NCI-H1092 treated with DMSO at 0.1 percent for 48 hours (cell line): ENCODE results near the gene TEX36.
"Not testable (repeated sequence)": the region's sequence is repeated elsewhere in the genome, so short reads cannot be mapped to it uniquely, and the experiment has no call there.

ENCODE experiments used
- DNase-seq: peaks from one replicate; lab custom pipeline; 2025; lab: John Stamatoyannopoulos, UW

Gene TEX36, protein sequence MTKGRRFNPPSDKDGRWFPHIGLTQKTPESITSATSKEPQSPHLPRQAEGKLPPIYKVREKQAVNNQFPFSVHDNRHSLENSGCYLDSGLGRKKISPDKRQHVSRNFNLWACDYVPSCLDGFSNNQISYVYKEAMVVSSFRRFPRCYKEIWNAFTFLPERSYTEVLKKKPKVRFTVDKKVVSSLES

DNA sequence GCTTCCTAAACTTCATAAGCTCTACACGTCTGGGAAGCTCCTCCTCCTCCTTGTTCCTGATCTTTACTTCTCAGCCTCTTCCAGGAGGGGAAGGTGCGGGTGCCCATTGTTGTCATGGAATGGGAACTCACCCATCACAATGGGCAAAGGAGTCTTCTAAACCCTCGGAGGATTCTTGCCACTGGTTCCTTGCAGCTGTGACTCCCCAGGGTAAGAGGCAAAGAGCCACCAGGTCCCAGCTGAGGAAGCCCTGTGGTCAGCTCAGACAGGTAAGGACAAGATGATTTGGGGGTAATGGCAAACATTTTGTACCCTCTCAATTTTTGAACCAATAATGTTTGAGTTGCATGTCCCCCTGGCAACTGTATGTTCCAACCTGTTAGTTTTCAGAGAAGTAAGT lies at the start of gene TEX36:
TEX36 (minus strand) TSS at position 101 of the 400 bp plus-strand sequence. CDS start 174 bp downstream, outside the sequence.
- DNase-seq = no peak

DNA sequence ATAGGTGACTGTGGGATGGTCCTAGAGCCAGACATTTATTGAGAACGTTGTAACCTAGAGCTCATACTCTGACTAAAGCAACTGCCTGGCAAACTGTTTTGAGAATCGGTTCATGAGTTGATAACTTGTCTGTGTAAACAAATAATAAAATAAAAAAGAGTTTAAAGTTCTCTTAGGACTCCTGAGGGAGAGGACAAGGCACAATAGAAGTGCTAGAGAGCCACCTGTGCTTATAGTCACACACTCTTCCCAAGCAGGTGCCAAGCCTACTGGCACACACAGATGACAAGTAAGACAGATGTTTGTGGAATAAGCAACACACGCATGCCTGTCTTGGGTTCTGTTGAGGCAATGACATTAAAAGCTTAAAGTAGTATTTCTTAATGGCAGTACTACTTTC lies 44.5 kb upstream of the TEX36 start:
- no peak for DNase-seq

DNA sequence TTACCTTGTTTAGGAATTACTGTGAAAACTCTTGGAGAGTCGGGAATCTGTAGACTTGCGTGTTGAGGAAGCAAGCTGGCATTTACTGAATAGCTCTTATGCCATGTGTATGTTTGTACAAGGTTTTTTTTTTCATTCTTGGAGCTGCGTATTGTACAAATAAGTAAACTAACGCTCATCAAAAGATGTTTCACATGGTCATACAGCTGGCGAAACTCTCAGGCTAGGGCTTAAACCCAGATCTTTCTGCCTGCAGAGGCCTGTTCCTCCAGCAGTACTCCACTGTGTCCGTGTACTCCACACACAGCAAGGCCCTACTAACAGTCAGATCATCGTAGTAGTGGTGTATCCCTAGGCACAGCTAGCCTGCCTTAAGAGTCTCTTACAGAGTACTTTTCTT lies 44.0 kb upstream of the TEX36 start:
- no peak for DNase-seq

DNA sequence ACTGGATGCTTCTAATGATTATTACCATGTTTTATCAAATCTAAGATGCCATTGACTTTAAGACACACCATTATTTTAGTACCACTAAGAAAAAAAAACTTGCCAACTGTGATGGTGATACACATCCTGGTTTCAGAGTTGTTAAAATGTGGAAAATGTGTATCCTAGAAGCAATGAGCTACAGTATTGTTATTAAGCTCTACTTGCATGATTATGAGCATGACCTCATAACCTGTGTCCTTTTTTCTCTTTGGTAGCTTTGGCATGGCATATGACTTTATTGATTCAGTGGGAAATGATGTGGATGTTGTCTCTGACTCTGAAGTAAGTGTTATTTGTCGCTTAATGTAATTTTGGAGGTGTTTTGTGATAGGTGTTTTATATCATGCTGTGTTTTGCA lies 39.8 kb upstream of the TEX36 start:
- DNase-seq = no peak

DNA sequence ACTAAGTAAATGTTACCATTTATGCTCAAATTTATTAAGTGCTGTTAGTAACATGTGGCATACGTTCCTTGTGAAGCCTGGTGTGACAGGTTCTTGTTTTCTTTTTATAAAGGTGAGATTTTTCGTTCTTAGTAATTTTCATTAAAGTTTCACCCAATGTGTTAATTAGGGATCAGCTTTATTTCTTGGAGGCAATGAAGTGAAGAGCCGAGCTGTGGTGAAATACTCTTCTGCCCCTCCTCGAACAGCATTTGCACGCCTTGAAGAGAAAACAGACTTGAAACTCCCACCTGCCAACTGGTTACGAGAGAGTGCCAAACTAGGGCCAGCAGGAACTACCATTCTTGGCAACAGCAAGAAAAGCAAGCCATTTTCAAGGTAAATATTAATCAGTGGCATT lies 38.1 kb upstream of the TEX36 start:
- DNase-seq = no peak

DNA sequence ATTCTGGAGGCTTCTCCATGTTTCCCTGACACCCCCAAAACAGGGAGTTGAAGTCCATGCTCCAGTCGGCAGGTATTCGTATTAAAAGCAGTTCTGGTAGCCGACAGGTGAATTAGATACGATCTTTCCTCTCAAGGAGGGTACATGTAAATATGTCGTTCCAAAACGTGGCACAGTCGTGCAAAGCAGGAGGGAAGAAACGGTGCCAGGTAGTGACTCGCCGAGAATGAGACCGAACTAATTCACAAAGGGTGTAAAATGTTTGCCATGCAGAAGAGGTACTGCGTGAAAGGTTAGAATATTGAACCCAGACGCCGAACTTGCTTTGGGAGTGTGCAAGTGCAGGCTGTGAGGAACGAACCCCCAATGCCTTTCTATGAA lies 37.0 kb upstream of the TEX36 start:
- DNase-seq = peak; percentile 20

DNA sequence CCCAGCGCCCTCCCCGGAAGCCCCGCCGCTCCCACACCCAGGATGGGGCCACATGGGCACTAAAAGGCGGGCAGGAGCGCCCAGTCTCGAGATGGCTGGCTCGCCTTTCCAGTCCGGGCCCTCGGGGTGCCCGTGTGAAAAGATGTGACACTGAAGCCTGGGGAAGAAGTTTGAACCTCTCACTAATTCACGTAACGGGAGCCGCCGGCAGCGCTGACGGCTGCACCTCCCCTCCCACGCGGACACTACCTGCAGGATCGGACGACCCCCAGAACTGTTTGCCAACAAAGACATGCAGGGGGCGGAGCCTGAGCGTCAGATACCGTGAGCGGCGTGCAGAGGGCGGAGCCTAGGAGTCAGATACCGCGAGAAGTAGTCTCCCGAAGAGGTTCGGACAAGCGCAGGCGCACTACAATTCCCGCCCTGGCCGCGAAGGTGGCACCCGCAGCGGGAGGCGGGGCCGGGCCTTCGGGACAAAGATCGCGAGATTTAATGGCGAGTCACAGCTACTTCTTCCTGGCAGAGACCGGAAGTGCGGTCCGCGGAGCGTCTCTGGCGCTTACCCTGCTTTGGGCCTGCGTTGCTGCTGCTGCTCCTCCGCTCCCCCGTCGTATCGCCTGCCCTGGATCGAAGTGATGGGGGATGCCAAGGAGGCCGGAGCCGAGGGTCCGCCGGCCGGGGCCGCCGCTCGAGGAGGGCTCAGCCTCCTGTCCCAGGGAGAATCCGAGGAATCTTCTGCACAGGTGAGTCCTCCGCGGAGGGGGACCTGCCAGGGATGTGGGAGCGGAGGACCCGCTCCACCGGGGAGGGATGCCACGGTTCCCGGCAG lies 36.4 kb upstream of the TEX36 start, which contains the start of gene EDRF1:
EDRF1 (plus strand) TSS at position 537 of the 829 bp plus-strand sequence; CDS start at position 636, 99 bp downstream.
- DNase-seq = peak; percentile 97

DNA sequence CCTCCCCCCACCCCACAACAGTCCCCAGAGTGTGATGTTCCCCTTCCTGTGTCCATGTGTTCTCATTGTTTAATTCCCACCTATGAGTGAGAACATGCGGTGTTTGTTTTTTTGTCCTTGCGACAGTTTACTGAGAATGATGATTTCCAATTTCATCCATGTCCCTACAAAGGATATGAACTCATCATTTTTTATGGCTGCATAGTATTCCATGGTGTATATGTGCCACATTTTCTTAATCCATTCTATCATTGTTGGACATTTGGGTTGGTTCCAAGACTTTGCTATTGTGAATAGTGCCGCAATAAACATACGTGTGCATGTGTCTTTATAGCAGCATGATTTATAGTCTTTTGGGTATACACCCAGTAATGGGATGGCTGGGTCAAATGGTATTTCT lies 31.8 kb upstream of the TEX36 start:
- not testable (repeated sequence) for DNase-seq

DNA sequence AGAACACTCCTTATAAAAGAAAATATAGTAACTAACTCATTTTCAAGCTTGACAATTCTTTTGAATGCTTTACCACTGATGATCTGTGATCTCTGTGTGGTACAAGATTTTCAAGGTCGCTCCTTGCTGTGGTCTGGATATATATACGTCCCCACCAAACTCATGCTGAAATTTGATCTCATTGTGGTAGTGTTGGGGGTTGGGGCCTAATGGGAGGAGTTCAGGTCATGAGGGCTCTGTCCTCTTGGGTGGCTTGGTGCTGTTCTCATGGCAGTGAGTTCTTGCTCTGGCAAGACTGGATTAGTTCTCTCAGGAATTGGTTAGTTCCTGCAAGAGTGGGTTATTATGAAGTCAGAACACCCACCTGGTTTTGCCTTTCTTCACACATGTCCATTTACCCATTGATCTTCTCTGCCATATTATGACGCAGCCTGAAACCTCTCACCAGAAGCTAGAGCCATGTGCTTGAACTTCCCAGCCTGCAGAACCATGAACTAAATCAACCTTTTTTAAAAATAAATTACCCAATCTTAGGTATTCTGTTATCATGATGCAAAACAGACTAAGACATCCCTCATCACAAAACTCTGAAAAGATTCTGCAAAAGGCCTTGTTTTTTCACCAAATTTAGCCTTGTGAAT lies 28.3 kb upstream of the TEX36 start:
- DNase-seq = no peak

DNA sequence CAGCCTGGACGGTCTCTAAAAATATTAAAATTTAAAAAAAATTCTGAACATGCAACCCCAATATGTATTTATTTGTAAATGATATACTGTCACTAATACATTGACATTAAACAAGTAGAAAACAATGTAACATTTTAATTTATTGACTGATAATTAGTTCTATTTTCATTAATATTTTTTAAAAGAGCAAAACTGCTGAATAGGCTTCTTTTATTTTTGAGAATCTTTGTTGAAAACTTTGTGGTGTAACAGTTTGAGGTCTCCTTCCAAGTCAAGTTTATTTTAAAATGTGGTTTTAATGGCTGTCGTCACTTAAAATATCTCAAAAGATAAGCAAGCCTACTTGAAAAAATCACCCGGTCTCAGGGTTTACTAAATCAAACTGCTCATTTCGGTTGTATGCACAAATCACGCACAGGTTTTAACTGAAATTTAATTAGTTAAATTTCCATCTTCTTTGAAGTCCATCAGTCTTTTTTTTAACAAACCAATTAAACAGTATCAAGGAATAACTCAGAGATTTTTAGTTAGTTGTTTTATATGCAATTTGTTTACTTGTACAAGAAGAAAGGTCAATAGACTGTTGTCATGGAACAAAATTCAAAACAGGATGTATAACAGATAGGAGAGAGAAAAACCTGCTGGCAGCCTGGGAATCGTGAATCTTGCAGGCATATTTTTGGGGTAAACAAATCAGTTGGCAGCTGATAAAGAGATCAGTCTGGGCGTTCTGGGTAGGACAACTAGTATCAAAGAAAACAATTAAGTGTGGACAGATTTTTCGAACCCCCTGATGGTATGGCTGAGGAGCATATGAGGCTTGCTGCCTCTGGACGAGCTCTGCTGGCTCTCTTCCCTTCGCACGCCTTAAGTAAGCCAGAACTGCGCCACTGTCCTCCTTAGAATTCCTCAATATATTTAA lies 26.9 kb upstream of the TEX36 start:
- no peak for DNase-seq

DNA sequence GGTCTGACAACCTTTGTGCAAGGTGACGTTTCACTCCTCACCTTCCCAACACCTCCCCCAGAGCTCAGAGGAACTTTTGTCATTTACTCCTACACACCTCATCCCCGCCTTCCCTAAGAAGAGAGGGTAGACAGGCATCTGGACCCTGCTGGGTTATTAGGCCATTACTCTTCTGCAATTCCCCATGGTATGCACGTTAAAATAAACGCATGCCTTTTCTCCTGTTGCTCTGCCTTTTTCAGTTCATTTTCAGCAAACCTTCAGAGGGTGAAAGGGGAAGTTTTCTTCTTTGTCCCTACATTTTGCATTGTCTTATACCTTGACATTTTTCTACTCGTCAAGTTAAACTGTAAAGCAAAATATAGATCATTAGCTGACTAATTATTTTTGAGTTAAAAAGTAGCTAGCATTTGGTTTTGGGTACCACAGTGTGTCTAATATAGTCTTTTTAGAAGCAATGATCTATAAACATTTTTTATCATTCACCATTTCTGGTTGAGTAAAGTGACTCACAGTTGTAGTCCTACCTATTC lies 26.1 kb upstream of the TEX36 start:
- DNase-seq = no peak

DNA sequence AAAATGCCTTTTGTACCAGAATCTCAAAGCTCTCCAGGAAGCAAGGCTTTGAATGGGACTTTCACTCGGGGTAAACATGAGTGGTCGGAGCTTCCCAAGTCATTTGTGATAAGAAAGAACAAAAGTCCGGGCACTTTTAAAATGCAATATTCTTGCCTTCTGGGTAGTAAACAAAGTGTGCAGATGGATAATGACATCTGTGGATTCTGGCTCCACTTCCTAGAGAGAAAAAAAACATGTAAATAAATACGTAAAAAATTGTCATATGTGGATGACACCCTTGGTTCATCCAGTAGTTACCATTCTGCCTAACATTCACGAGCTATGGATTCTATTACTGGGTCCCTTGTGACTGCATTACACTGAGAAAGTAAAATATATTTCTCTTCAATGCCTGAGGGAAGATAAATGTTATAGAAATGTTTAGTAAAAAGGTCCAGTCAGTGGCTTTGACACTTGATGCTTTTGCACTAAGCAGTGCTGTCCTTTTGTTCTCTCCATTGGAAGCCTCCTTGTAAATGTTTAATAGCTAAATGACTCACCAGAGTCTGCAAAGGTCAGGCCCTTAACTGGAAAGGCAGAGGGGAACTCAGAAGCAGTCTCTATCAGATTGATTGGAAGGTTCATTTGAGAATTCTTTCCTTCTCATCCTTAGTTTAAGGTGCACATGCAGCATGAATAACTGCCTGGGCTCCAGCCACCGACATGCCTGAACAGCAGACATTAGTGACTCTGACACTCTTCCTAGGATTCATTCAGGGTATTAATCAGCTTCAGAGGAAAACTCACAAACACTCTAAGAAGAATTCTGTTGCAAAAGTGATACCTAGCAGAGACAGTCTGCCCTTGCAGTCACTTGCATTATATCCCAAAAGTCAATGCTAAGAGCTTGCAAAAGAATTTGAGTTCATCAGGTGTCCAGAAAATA lies 24.8 kb upstream of the TEX36 start:
- DNase-seq = no peak

DNA sequence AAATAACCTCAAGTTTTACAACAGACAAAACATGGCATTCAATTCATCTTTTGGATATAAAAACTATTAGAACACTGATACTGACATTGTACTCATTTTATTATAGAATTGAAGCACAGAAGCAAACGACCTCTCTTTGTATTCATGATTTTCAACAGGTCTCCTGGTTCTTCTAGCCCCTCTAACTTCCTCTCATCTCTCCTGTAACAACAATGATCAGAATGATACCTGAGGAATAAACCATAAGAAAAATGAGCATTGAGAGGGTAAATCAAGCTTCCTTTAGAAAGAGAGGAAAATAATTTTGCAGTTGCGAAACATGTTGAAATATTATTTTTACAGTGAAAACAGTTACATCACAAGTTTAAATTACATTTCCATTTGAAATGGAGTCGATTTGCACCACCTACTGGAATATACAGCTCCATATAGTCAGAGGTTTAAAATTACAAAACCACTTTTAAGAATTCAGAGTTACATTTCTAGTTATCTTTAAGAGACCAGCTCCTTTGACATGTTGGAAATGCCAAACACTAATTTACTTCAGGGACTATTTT lies 17.5 kb upstream of the TEX36 start:
- no peak for DNase-seq

DNA sequence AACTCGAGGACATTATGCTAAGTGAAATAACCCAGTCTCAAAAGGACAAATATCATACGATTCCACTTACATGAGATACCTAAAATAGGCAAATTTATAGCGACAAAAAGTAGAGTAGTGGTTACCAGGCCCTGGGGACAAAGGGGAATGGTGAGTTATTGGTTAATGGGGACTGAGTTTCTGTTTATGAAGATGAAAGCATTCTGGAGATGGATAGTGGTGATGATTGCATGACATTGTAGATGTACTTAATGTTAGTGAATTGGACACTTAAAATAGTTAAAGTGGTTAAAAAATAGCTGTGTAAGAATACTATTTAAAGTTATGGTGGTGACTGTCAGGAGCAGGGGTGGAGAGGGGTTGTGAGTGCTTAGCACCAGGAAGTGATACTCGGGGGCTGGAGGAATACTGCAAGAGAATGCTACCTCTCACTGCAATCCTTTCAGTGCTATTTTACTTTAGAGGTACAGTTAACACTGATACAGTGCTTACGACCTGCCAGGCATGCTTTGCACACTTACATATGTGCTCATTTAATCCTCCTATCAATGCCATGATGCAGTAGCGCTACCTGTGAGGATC lies 16.7 kb upstream of the TEX36 start:
- DNase-seq = no peak

DNA sequence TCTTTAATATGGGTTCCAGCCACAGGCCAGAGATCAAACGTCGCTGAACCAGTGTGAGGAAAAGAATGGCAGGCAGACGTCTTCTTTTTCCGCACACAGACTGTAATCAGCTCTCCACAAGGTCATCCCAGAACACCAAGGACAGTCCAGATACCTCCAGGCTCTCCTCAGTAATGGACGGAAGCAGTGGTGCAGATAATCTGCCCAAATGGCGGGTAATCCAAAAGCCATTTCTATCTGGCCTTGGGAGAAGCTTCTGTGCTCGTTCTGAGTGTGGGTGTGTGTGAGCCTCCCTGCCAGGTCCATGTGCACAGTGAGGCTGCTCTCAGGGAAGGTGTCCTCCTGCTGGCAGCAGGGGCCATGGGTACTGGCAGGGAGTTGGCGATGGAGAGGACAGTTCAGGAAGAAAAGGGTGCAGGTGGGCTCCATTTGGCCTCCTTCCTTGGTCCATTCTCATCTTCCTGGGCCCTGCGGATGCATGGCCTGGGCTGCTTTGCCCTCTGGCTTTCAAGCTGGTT lies 15.6 kb upstream of the TEX36 start:
- DNase-seq = no peak

DNA sequence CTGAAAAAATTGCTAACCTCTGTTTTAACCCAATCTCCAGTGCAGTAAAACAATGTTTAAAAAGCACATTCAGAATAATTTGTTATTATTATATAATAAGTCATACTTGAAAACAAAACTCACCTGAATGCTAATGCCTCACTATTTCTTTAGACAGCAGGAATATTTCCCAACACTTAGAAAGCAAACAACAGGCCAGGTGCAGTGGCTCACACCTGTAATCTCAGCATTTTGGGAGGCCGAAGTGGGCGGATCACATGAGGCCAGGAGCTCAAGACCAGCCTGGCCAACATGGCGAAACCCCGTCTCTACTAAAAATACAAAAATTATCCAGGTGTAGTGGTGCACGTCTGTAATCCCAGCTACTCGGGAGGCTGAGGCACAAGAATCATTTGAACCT lies 13.9 kb upstream of the TEX36 start:
- not testable (repeated sequence) for DNase-seq

DNA sequence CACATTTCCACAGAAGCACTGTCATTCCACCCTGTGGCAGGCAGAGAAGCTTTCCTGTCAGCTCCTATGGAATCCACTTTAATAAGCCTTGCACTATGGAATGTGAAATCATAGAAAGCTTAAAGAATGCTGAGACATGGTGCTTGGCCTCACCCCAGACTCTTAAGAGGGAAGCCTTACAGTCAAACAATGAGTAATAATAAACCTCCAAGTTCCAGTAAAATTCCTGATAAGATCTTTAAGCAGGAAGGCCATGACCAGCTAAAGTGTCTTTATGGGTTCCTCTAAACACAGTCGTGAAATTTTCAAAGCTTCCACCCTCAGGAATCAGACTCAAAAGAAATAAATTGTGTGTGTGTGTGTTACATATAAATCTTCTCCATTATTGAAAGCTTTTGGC lies 11.9 kb upstream of the TEX36 start:
- DNase-seq = no peak

DNA sequence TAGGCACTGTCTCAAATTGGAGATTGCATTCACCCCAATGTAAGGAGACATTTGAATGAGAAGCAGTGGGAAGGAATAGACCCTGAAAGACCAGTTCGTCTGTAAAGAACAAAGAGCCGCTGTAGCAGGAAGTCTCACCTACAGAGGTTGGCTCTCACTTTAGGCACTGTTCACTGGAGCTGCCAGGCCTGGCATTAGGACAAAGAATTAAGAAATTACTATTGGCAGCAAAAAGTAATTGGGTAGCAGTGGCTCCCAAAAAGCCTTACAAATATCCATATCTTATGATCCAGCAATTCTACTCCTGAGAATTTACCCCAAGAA lies 10.5 kb upstream of the TEX36 start:
- DNase-seq = no peak

DNA sequence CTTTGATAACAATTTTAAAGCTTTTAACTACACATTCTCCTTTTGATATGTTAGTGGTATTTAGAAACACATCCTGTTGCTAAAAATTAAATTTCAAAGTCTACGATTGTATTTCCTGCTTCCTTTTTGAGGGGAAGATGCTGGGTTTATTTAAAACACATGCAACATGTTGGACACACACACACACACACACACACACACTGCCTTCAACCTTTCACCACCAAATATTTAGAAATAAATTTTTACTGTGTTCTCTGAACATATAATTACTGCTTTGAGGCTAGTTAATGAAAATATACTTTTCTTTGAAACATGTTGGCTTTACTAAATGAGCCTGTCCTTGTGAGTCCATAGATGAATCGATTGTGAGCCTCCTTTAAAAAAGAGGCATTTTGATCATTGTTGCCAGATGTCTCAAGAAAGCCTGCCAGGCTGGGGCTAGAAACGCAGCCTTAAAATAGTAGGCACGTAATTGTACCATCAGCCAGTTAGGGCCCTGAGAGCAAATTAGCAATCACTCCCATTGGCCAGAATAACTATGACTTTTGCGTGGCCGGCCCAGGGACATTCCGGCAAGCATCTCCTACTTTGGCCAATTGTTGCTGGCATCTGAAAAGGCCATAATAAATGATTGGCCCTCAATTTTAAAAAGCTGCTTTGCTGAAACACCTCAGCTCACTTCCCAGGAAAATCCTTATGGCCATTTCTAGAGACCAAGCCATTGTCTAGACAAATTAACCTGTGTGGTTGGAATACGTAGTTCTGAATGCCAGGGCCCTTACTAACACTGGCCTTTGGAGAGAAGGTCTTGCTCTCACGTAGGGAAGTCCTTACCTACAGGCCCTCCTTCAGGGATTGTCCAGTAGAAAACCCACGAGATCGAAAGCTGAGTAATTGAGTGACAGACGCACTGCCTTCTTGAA lies 9.9 kb upstream of the TEX36 start:
- no peak for DNase-seq
